ENCODE results near the gene OMP. TPM values are rescaled to one million over a fixed set of nuclear protein-coding genes. Genes with fewer than 3 reads are reported as not detected.

OMP gene
- total and polyA plus RNA-seq, 2 of the 13 experiments (the other 11 are each of a cell fraction or from before 2014, with no cell fraction given): not detected

- TF ChIP-seq ATF5 (CRISPR knock-in tag; IDR thresholded peaks at IDR 0.05; ENCODE audit: low read depth) (no peak), ZNF703 (CRISPR knock-in tag; IDR thresholded peaks at IDR 0.05; ENCODE audit: borderline replicate concordance) (no peak), HMGA1 (CRISPR knock-in tag; conservative IDR thresholded peaks at IDR 0.05) (no peak), ZIK1 (CRISPR knock-in tag; IDR thresholded peaks at IDR 0.05; ENCODE audit: borderline replicate concordance, low read depth) (no peak), ZMYM2 (CRISPR knock-in tag; IDR thresholded peaks at IDR 0.05) (no peak), NFYB (CRISPR knock-in tag; IDR thresholded peaks at IDR 0.05) (no peak), THAP9 (CRISPR knock-in tag; IDR thresholded peaks at IDR 0.05; ENCODE audit: borderline replicate concordance) (no peak), DR1 (CRISPR knock-in tag; IDR thresholded peaks at IDR 0.05) (no peak), RCOR2 (CRISPR knock-in tag; IDR thresholded peaks at IDR 0.05) (no peak), HOXA3 (CRISPR knock-in tag; IDR thresholded peaks at IDR 0.05) (0 out of 2 replicates have a peak, but pooled peaks have one; percentile 25), ZBTB4 (CRISPR knock-in tag; IDR thresholded peaks at IDR 0.05; ENCODE audit: borderline replicate concordance) (no peak), ZNF766 (CRISPR knock-in tag; IDR thresholded peaks at IDR 0.05; ENCODE audit: borderline replicate concordance) (no peak), SRF (IDR thresholded peaks at IDR 0.05; ENCODE audit: low read depth, low read length) (no peak), PCBP2 (optimal IDR thresholded peaks at IDR 0.05; ENCODE audit: low read depth, low read length, poor library complexity, severe bottlenecking) (no peak)
These were observed 11.3 kb upstream of the OMP start (continued) for GRCh38 chr11:77091146-77091940.

Measured in HepG2 (cell line).